GM23338 (cell line): ENCODE measurements around the gene TMEM185A. TPM values are rescaled to one million over a fixed set of nuclear protein-coding genes. Genes with fewer than 3 reads are reported as not detected.

Experiments used
- ATAC-seq: fragments of 200-7000 bp; cut with Tn5 transposase; 3 replicates; pipeline ENCODE4 v1.9.1; 2020
- DNase-seq: peaks from one replicate; pipeline ENCODE4 v3.0.0-alpha.2; 2015; ENCODE audit warnings: low spot score
- H2AFZ ChIP-seq: fragments of 200-600 bp; sonication (generic); 2 replicates; pipeline ENCODE4 v1.8.0; 2016; ENCODE audit warnings: antibody characterized with exemption, mild to moderate bottlenecking, moderate library complexity
- H3F3A ChIP-seq: fragments of 200-600 bp; sonication (generic); replicated peaks from 2 replicates; pipeline ENCODE4 v1.8.0; 2017; ENCODE audit warnings: antibody characterized with exemption, mixed run types, low read depth
- H3K27ac ChIP-seq: fragments of 200-600 bp; sonication (generic); 2 replicates; pipeline ENCODE4 v1.6.1; 2016; ENCODE audit warnings: low read depth
- H3K27me3 ChIP-seq: fragments of 200-600 bp; sonication (generic); 2 replicates; pipeline ENCODE4 v1.8.0; 2016; ENCODE audit warnings: mild to moderate bottlenecking, mixed run types, moderate library complexity; ENCODE audit not compliant: insufficient read depth
- H3K36me3 ChIP-seq: fragments of 200-600 bp; sonication (generic); 2 replicates; pipeline ENCODE4 v1.8.0; 2016; ENCODE audit warnings: mild to moderate bottlenecking; ENCODE audit not compliant: insufficient read depth
- H3K4me1 ChIP-seq: fragments of 200-600 bp; sonication (generic); 2 replicates; pipeline ENCODE4 v1.8.0; 2016; ENCODE audit warnings: mild to moderate bottlenecking, moderate library complexity; ENCODE audit not compliant: insufficient read depth
- H3K4me2 ChIP-seq: fragments of 200-600 bp; sonication (generic); 2 replicates; pipeline ENCODE4 v1.7.1; 2017; ENCODE audit warnings: mixed run types
- H3K4me3 ChIP-seq: fragments of 200-600 bp; sonication (generic); 2 replicates; pipeline ENCODE4 v1.6.1; 2016; ENCODE audit warnings: mixed run types
- H3K79me2 ChIP-seq: fragments of 200-600 bp; sonication (generic); replicated peaks from 2 replicates; pipeline ENCODE4 v1.8.0; 2017; ENCODE audit warnings: mild to moderate bottlenecking; ENCODE audit not compliant: insufficient read depth
- H3K9me2 ChIP-seq: fragments of 200-600 bp; sonication (generic); 2 replicates; pipeline ENCODE4 v1.8.0; 2017; ENCODE audit not compliant: insufficient read depth
- H4K20me1 ChIP-seq: fragments of 200-600 bp; sonication (generic); replicated peaks from 2 replicates; pipeline ENCODE4 v1.8.0; 2017; ENCODE audit warnings: mild to moderate bottlenecking; ENCODE audit not compliant: insufficient read depth
- H3K27ac Mint-ChIP-seq: 2 replicates; pipeline ENCODE4 v1.8.0; 2020; ENCODE audit warnings: inconsistent platforms, mild to moderate bottlenecking, moderate library complexity, mixed read lengths
- H3K27me3 Mint-ChIP-seq: 3 replicates; pipeline ENCODE4 v1.8.0; 2022; ENCODE audit warnings: low read depth, mild to moderate bottlenecking, moderate library complexity, mixed read lengths, inconsistent platforms; ENCODE audit not compliant: insufficient read depth, poor library complexity
- H3K36me3 Mint-ChIP-seq: 3 replicates; pipeline ENCODE4 v1.8.0; 2021; ENCODE audit warnings: low read depth, mild to moderate bottlenecking, inconsistent platforms, moderate library complexity, mixed read lengths
- H3K4me1 Mint-ChIP-seq: 3 replicates; pipeline ENCODE4 v1.8.0; 2020; ENCODE audit warnings: mild to moderate bottlenecking, inconsistent platforms, mixed read lengths
- H3K4me3 Mint-ChIP-seq: 3 replicates; pipeline ENCODE4 v1.8.0; 2021; ENCODE audit warnings: moderate library complexity, mild to moderate bottlenecking, inconsistent platforms, mixed read lengths
- H3K9me3 Mint-ChIP-seq: 3 replicates; pipeline ENCODE4 v1.8.0; 2020; ENCODE audit warnings: moderate library complexity, mild to moderate bottlenecking, inconsistent platforms, mixed read lengths
- CREB1 ChIP-seq: fragments of 250-450 bp; sonication (Bioruptor Pico); IDR thresholded peaks from 2 replicates; pipeline ENCODE4 v1.5.0; 2020; ENCODE audit warnings: low read depth, mild to moderate bottlenecking, moderate library complexity
- CTCF ChIP-seq, 2 experiments: fragments of 200-600 bp in 1 of 2; sonication (generic) in 1 of 2; conservative IDR thresholded peaks; 2 replicates each; pipeline versions ENCODE4 v1.5.1 to v1.6.1; 2016 to 2017; ENCODE audit warnings: antibody characterized with exemption in 2 of 2, low read depth in 2 of 2, mild to moderate bottlenecking in 2 of 2, moderate library complexity in 1 of 2
- ETS1 ChIP-seq: IDR thresholded peaks from 2 replicates; pipeline ENCODE4 v1.6.1; 2016; ENCODE audit warnings: antibody characterized with exemption
- EZH2 ChIP-seq: fragments of 200-600 bp; sonication (generic); IDR thresholded peaks from one replicate; pipeline ENCODE4 v1.8.0; 2017; ENCODE audit warnings: antibody characterized with exemption, mild to moderate bottlenecking, low read depth; ENCODE audit not compliant: unreplicated experiment
- NANOG ChIP-seq: IDR thresholded peaks from 2 replicates; pipeline ENCODE4 v1.6.1; 2016; ENCODE audit warnings: antibody characterized with exemption, borderline replicate concordance
- POLR2AphosphoS5 ChIP-seq: IDR thresholded peaks from 2 replicates; pipeline ENCODE4 v1.6.1; 2016; ENCODE audit warnings: antibody characterized with exemption, low read depth
- REST ChIP-seq: IDR thresholded peaks from one replicate; pipeline ENCODE4 v1.6.1; 2018; ENCODE audit warnings: antibody characterized with exemption; ENCODE audit not compliant: unreplicated experiment
- ZNF114 ChIP-seq: fragments of 250-450 bp; sonication (Bioruptor Pico); IDR thresholded peaks from 2 replicates; pipeline ENCODE4 v1.5.0; 2020; ENCODE audit warnings: mild to moderate bottlenecking, moderate library complexity
- ZNF331 ChIP-seq: fragments of 250-450 bp; sonication (Bioruptor Pico); IDR thresholded peaks from 2 replicates; pipeline ENCODE4 v1.5.0; 2020; ENCODE audit warnings: low read depth, mild to moderate bottlenecking, moderate library complexity
- ZNF462 ChIP-seq: fragments of 250-450 bp; sonication (Bioruptor Pico); IDR thresholded peaks from 2 replicates; pipeline ENCODE4 v1.5.0; 2020; ENCODE audit warnings: mild to moderate bottlenecking, moderate library complexity
- polyA plus RNA-seq: library from polyadenylated mRNA; unstranded; fragments of >200 nt; fragmentation: Nextera tagmentation; extraction: Ambion mirVana; gene quantifications from 2 replicates; pipeline ENCODE4 v1.2.1, GENCODE V29; 2016
- total RNA-seq: library from RNA; depleted of rRNA; stranded (reverse); fragments of >200 nt; shearing (Covaris generic); gene quantifications from 2 replicates; pipeline ENCODE4 v1.2.3, GENCODE V29; 2014

The TMEM185A gene
- total and polyA plus RNA-seq, 2 experiments from 2014 or later: 9.3 to 16.7 TPM

GRCh38 chrX:149571770-149572169 is 59.8 kb downstream of the TMEM185A start:
- DNase-seq: no peak
- Histone ChIP-seq H3K36me3 (no peaks in the 10 kb centered on the region), H3K27ac (no peak overlapping the region), H3K4me3 (no peak overlapping the region), H3K4me2 (no peak overlapping the region), H3K9me2 (no peaks in the 10 kb centered on the region), H3K27me3 (no peaks in the 10 kb centered on the region), H3F3A (no peaks in the 10 kb centered on the region), H3K4me1 (no peaks in the 10 kb centered on the region), H4K20me1 (no peaks in the 10 kb centered on the region), H3K79me2 (no peaks in the 10 kb centered on the region), H2AFZ (no peak overlapping the region)
- Mint-ChIP-seq H3K4me1 (peaks cover 7% of the 10 kb centered on the region; the same call in 2 of the 3 replicates), H3K36me3 (no peaks in the 10 kb centered on the region), H3K27me3 (no peaks in the 10 kb centered on the region), H3K27ac (no peak overlapping the region), H3K4me3 (no peak overlapping the region), H3K9me3 (no peaks in the 10 kb centered on the region)
- TF ChIP-seq ZNF331: no peak
- ATAC-seq: no peak

GRCh38 chrX:149570668-149571067 is 60.9 kb downstream of the TMEM185A start:
- Histone ChIP-seq H3F3A (no peaks in the 10 kb centered on the region), H4K20me1 (no peaks in the 10 kb centered on the region), H3K36me3 (no peaks in the 10 kb centered on the region), H3K27me3 (no peaks in the 10 kb centered on the region), H3K4me3 (no peak overlapping the region), H3K4me1 (no peaks in the 10 kb centered on the region), H3K9me2 (no peaks in the 10 kb centered on the region), H2AFZ (no peak overlapping the region), H3K4me2 (no peak overlapping the region), H3K27ac (no peak overlapping the region), H3K79me2 (no peaks in the 10 kb centered on the region)
- H3K36me3 Mint-ChIP-seq: no peaks in the 10 kb centered on the region
- no peak overlapping the region for H3K27ac Mint-ChIP-seq
- ATAC-seq (no peak), DNase-seq (no peak)
- no peaks in the 10 kb centered on the region for H3K27me3 Mint-ChIP-seq
- H3K4me1 Mint-ChIP-seq: peaks cover 7% of the 10 kb centered on the region; the same call in 2 of the 3 replicates
- no peaks in the 10 kb centered on the region for H3K9me3 Mint-ChIP-seq
- H3K4me3 Mint-ChIP-seq: no peak overlapping the region
- TF ChIP-seq CREB1 (CRISPR knock-in tag): no peak
- TF ChIP-seq REST: no peak
- no peak for TF ChIP-seq ZNF462 (CRISPR knock-in tag)
- no peak for TF ChIP-seq CTCF (conservative IDR thresholded peaks at IDR 0.05; ENCODE audit: low read depth in 2 of 2)
- no peak for TF ChIP-seq POLR2AphosphoS5
- TF ChIP-seq ZNF114: no peak
- TF ChIP-seq ETS1: no peak
- TF ChIP-seq ZNF331: no peak
- no peak for TF ChIP-seq EZH2
- no peak for TF ChIP-seq NANOG
